ENCODE data around the gene LDLR.
"Not testable (repeated sequence)": the region's sequence is repeated elsewhere in the genome, so short reads cannot be mapped to it uniquely, and the experiment has no call there.

LDLR gene

DNA sequence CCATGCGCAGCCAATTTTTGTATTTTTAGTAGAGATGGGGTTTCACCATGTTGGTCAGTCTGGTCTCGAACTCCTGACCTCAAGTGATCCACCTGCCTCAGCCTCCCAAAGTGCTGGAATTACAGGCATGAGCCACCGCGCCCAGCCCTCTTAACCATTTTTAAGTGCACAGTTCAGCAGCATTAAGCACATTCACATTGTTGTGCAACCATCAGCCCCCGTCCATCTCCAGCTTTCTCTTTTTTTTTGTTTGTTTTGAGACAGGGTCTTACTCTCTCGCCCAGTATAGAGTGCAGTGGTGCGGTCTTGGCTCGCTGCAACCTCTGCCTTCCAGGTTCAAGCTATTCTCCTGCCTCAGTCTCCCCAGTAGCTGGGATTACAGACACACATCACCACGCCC is 12.5 kb upstream of the LDLR start:
- not testable (repeated sequence) for DNase-seq

DNA sequence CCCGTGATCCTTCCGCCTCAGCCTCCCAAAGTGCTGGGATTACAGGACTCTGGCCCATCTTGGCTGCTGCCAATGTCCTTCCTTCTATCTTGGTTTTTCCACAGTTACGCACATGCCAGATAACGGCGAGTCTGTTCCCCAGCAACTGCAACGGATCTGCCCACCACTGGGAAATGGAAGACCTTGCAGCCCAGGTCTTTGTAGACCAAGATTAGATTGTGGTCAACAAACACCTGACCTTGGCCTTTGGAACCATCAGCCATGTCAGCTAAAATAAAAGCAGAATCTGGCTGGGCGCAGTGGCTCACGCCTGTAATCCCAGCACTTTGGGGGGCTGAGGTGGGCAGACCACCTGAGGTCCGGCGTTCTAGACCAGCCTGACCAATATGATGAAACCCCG is 10.4 kb upstream of the LDLR start:
- DNase-seq, result no peak

DNA sequence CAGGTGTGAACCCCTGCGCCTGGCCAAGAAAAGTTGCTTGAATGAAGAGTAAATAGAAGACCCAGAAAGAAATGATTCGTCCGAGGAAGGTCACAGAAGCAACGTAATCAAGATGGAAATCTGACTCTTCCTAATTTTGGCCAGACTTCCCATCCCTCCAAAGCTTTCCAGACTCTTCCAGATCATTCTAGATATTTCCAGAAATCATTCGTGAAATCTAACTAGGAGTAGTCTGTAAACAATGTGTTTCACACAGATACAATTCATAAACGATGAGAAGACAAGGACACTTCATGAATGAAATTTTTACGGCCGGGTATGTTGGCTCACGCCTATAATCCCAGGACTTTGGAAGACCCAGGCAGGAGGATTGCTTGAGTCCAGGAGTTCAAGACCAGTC is 9.3 kb upstream of the LDLR start:
- no peak for DNase-seq

DNA sequence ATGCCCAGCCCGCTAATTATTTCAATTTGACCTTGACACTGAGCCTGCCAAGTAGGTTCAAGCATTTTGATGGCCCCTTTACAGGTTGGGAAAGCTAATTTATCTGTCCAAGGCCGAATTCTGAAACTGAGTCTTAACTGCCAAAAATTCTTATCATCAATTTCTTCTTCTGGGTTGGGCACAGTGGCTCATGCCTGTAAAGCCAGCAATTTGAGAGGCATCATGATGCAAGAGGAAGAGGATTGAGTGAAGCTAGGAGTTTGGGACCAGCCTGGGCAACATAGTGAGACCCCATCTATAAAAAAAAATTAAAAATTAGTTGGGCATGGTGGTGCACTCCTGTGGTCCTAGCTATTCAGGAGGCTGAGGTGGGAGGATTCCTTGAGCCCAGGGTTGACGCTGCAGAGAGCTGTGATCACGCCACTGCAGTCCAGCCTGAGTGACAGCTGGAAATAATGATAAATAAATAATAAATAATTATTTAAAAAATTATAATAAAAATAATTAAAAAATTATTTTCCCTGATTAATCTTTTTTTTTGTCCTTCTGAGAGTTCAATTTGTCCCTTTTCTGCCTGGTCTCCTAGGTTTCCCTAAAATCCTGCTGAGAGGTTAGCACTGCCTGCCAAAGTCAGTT is 1.3 kb upstream of the LDLR start:
- no peak for DNase-seq

DNA sequence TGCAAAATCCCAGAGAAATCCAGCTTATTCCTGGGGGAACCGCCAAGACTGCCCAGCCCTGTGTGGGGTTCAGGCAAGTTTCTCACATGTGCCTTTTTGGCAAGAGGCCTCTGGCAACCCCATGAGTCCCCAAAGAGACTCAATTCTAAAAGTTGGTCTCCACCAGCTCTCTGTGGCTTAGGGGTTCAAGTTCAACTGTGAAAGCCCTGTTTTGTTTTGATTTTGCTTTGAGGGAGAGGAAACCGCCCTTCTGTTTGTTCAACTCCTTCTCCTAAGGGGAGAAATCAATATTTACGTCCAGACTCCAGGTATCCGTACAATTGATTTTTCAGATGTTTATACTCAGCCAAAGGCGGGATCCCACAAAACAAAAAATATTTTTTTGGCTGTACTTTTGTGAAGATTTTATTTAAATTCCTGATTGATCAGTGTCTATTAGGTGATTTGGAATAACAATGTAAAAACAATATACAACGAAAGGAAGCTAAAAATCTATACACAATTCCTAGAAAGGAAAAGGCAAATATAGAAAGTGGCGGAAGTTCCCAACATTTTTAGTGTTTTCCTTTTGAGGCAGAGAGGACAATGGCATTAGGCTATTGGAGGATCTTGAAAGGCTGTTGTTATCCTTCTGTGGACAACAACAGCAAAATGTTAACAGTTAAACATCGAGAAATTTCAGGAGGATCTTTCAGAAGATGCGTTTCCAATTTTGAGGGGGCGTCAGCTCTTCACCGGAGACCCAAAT is 583 bp upstream of the LDLR start:
- no peak for DNase-seq

DNA sequence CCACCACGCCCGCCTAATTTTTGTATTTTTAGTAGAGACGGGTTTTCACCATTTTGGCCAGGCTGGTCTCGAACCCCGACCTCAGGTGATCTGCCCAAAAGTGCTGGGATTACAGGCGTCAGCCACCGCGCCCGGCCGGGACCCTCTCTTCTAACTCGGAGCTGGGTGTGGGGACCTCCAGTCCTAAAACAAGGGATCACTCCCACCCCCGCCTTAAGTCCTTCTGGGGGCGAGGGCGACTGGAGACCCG is 676 bp downstream of the LDLR start:
- DNase-seq, result not testable (repeated sequence)

DNA sequence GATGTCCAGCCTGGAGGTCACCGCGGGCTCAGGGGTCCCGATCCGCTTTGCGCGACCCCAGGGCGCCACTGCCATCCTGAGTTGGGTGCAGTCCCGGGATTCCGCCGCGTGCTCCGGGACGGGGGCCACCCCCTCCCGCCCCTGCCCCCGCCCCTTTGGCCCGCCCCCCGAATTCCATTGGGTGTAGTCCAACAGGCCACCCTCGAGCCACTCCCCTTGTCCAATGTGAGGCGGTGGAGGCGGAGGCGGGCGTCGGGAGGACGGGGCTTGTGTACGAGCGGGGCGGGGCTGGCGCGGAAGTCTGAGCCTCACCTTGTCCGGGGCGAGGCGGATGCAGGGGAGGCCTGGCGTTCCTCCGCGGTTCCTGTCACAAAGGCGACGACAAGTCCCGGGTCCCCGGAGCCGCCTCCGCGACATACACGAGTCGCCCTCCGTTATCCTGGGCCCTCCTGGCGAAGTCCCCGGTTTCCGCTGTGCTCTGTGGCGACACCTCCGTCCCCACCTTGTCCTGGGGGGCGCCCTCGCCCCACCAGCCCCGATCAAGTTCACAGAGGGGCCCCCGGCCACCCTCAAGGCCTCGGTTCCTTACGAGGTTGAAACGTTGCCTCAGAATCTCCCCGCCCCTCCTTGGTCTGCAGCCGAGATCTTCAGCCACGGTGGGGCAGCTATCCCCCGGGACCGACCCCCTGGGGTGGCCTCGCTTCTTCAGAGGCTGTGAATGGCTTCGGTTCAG is 1.2 kb downstream of the LDLR start:
- peak; percentile 79 for DNase-seq

DNA sequence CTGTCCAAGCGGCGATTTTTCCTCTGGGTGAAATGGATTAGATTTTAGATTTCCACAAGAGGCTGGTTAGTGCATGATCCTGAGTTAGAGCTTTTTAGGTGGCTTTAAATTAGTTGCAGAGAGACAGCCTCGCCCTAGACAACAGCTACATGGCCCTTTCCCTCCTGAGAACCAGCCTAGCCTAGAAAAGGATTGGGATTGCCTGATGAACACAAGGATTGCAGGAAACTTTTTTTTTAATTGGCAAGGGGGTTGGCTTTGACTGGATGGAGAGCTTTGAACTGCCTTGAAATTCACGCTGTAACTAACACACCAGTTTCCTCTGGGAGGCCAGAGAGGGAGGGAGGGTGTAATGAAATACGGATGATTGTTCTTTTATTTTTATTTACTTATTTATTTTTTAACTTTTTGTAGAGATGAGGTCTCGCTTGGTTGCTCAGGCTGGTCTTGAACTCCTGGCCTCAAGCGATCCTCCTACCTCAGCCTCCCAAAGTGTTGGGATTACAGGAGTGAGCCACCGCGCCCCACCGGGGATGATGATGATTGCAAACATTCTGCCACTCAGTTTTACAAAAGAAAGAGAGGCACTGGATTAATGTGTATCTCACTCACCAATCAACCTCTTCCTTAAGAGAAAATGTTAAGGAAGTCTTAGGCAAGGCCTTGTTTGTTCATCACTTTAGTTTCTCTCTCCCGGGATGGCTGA is 1.9 kb downstream of the LDLR start:
- DNase-seq, result no peak

DNA sequence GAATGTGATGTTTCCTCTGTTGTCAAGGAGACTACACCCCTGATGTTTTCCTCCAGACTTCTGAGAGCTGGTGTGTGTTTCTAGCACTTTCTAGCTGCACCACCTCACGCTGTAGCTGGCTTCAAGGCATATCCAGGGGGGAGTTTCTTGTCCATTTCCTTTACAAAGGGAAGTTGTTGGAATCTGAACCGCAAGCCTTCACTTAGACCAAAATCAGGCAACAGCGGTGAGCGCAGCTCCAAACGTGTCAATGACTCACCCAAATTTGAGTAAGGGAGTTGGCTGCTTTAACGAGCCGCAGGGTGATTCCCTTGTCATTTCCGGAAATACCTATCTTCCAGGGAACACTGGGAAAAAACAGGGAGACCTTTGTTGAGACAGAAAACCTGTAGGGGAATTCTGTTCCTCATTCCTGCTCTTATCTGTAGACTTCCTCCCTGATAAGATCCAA is 2.5 kb downstream of the LDLR start:
- DNase-seq, result no peak

DNA sequence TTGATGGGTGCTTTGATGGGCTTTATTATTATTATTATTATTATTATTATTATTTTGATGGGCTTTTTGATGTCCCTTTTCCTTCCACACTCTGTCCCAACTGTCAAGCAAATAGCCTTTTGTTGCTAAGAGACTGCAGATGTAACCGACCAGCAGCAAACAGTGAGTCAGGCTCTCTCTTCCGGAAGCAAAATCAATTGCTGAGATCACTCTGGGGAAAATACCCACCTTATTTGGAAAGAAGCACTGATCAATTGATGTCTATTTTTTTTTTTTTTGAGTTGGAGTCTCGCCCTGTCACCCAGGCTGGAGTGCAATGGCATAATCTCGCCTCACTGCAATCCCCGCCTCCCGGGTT is 2.9 kb downstream of the LDLR start:
- DNase-seq, result no peak

DNA sequence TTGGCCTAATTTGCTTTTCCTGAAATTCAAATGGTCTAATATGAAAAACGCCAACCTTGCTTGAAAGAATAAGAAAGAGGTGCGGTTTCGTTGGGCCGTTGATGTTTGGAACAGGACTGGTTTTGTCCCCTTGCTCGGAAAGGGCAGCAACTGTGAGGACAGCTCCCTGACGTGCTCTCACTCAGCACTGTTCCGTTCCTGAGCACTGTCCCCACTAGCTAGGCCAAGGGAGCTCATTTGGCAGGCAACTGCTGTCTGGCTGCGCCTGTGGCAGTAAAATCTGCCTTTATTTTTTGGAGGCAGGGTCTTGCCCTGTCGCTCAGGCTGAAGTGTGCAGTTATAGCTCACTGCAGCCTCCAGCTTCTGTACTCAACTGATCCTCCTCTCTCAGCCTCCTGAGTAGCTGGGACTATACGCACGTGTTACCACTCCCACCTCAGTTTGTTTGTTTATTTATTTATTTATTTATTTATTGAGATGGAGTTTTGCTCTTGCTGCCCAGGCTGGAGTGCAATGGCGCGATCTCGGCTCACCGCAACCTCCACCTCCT is 4.5 kb downstream of the LDLR start:
- no peak for DNase-seq

DNA sequence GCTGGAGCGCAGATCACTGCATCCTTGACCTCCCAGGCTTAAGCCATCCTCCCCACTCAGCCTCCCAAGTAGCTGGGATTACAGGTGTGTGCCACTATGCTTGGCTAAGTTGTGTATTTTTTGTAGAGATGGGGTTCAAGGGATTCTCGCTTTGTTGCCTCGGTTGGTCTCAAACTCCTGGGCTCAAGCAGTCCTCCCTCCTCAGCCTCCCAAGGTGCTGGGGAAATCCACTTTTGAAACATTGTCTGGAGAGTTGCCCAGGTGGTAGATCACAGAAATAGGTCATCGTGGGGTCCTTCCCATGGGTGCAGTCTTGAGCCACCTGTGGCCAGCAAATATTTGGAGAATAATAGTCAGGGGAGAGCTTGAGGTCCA is 5.2 kb downstream of the LDLR start:
- no peak for DNase-seq

DNA sequence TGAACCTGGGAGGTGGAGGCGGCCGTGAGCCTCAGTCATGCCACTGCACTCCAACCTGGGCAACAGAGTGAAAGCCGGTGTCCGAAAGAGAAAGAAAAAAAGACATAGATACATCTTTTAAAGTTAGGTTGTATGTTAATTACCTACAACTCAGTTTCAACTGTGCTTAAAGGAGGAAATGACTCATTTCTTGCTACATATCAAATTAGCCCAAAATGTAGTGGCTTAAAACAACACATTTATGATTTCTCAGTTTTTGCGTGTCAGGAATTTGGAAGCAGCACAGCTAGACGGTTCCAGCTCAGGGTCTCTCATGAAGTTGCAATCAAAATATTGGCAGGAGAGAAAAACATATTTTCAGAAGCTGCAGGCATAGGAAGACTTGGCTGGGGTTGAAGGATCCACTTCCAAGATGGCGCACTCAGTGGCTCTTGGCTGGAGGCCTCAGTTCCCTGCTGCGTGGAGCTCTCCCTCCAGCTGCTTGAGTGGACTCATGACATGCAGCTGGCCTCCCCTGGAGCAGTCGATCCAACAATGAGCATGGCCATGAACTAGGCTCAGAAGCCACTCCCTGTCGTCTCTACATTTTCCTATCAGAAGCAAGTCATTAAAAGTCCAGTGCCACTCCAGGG is 7.1 kb downstream of the LDLR start:
- DNase-seq, result no peak

DNA sequence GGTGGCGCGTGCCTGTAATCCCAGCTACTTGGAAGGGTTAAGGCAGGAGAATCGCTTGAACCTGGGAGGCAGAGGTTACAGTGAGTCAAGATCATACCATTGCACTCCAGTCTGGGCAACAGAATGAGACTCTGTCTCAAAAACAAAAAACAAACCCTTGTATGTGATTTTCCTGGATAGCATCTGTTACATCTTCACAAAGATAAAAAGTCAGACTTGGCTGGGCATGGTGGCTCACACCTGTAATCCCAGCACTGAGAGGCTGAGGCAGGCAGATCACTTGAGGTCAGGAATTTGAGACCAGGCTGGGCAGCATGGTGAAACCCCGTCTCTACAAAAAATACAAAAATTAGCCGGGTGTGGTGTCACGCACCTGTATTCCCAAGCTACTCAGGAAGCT is 8.1 kb downstream of the LDLR start:
- DNase-seq, result not testable (repeated sequence)

DNA sequence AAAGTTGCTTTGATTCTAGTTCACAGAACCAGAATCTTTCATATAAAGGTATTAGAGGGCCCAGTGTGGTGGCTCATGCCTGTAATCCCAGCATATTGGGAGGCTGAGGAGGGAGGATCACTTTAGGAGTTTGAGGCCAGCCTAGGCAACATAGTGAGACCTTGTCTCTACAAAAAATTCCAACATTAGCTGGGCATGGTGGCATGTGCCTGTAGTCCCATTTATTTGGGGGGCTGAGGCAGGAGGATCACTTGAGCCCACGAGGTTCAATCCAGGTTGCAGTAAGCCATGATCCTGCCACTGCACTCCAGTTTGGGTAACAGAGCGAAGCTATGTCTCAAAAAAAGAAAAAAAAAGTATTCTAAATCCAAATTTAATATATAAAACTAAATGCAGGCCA is 9.1 kb downstream of the LDLR start:
- no peak for DNase-seq

DNA sequence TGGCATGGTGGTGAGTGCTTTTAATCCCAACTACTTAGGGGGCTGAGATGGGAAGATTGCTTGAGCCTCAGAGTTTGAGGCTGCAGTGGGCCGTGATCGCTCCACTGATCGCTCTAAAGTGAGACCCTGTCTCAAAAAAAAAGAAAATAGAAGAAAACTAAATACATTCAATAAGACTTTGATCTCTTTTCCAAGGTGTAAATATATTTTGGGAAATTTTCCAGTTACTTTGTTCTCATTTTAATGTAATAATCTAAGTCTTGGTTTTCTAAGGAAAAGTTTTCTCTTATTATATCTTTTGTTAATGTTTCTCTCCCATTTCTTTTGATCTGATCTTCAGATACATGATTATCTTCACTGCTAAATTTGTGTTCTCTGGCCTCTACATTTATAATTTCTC is 9.6 kb downstream of the LDLR start:
- DNase-seq, result no peak

DNA sequence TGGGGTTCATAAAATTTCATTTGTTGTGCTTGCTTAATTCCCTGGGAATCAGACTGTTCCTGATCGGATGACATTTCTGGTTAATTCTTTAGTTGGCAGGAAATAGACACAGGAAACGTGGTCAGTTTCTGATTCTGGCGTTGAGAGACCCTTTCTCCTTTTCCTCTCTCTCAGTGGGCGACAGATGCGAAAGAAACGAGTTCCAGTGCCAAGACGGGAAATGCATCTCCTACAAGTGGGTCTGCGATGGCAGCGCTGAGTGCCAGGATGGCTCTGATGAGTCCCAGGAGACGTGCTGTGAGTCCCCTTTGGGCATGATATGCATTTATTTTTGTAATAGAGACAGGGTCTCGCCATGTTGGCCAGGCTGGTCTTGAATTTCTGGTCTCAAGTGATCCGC is 10.8 kb downstream of the LDLR start:
- no peak for DNase-seq

DNA sequence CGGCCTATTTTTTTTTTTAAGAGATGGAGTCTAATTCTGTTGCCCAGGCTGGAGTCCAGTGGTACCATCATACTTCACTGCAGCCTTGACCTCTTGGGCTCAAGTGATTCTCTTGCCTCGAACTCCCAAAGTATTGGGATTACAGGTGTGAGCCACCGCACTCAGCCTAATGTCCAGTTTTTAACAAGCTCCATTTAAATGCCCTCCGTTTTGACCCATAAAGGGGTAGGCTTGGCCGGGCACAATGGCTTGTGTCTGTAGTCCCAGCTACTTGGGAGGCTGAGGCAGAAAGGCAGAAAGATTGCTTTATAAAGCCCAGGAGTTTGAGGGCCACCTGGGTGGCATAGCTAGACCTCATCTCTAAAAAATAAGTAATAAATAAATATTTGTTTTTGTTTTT is 11.8 kb downstream of the LDLR start:
- DNase-seq, result no peak

DNA sequence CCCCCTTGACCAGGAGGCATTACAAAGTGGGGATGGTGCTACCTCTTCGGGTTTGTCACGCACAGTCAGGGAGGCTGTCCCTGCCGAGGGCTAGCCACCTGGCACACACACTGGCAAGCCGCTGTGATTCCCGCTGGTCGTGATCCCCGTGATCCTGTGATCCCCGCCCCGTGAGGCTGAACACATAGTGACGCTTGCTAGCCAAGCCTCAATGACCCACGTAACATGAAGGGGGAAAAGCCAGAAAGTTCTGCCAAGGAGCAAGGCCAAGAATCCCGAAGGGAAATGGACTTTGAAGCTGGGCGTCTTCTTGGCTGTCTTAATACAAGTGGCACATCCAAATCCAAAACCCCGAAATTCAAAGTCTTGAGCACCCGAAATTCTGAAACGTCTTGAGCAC is 13.7 kb downstream of the LDLR start:
- no peak for DNase-seq

DNA sequence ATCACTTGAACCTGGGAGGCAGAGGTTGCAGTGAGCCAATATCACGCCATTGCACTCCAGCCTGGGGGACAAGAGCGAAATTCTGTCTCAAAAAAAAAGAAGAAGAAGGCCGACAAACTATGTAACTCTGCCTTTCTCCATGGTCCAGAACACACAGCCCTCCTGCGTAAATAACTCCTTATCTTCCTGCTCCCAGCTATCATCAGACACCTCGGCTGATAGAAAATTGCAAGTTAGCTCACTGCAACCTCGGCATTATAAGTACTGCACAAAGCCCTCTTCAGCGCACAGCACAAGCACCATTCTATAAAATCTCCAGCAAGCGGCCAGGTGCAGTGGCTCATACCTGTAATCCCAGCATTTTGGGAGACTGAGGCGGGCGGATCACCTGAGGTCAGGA is 14.4 kb downstream of the LDLR start:
- not testable (repeated sequence) for DNase-seq

DNA sequence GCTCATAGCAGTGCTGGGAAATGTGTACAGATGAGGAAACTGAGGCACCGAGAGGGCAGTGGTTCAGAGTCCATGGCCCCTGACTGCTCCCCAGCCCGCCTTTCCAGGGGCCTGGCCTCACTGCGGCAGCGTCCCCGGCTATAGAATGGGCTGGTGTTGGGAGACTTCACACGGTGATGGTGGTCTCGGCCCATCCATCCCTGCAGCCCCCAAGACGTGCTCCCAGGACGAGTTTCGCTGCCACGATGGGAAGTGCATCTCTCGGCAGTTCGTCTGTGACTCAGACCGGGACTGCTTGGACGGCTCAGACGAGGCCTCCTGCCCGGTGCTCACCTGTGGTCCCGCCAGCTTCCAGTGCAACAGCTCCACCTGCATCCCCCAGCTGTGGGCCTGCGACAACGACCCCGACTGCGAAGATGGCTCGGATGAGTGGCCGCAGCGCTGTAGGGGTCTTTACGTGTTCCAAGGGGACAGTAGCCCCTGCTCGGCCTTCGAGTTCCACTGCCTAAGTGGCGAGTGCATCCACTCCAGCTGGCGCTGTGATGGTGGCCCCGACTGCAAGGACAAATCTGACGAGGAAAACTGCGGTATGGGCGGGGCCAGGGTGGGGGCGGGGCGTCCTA is 15.9 kb downstream of the LDLR start:
- no peak for DNase-seq

DNA sequence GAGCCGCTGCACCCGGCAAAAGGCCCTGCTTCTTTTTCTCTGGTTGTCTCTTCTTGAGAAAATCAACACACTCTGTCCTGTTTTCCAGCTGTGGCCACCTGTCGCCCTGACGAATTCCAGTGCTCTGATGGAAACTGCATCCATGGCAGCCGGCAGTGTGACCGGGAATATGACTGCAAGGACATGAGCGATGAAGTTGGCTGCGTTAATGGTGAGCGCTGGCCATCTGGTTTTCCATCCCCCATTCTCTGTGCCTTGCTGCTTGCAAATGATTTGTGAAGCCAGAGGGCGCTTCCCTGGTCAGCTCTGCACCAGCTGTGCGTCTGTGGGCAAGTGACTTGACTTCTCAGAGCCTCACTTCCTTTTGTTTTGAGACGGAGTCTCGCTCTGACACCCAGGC is 17.2 kb downstream of the LDLR start:
- no peak for DNase-seq

DNA sequence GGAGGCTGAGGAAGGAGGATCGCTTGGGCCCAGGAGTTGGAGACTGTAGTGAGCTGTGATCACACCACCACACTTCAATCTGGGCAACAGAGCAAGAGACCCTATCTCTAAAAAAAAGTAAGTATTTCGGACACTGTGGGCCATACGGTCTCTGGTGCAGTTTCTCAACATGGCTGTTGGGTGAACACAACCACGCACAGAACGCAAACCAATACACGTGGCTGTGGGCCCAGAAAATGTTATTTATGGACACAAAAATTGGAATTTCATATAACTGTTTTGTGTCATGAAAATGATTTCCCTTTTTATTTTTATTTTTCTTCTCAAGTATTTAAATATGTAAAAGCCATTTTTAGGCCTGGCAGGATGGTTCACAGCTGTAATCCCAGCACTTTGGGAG is 19.5 kb downstream of the LDLR start:
- no peak for DNase-seq
